Measurements from ENCODE around the gene HEG1.

HEG1 gene

GRCh38 chr3:125045194-125045593 lies 10.6 kb downstream of the HEG1 start:
- DNase-seq (ENCODE audit: low read depth): no peak

GRCh38 chr3:125043599-125044151 lies 12.1 kb downstream of the HEG1 start:
- no peak for DNase-seq (ENCODE audit: low read depth)

GRCh38 chr3:125042725-125043406 lies 12.9 kb downstream of the HEG1 start:
- no peak for DNase-seq (ENCODE audit: low read depth)

GRCh38 chr3:125039131-125040100 lies 16.4 kb downstream of the HEG1 start:
- DNase-seq (ENCODE audit: low read depth): no peak

GRCh38 chr3:125037498-125038150 lies 18.2 kb downstream of the HEG1 start:
- DNase-seq (ENCODE audit: low read depth): no peak

GRCh38 chr3:125035217-125035616 lies 20.6 kb downstream of the HEG1 start:
- no peak for DNase-seq (ENCODE audit: low read depth)

GRCh38 chr3:125033616-125034015 lies 22.2 kb downstream of the HEG1 start:
- no peak for DNase-seq (ENCODE audit: low read depth)

GRCh38 chr3:125033135-125033534 lies 22.7 kb downstream of the HEG1 start:
- no peak for DNase-seq (ENCODE audit: low read depth)

GRCh38 chr3:125032683-125033082 lies 23.1 kb downstream of the HEG1 start:
- no peak for DNase-seq (ENCODE audit: low read depth)

- DNase-seq (ENCODE audit: low read depth): no peak
Observed at GRCh38 chr3:125032100-125032643, 23.6 kb downstream of the HEG1 start.

- no peak for DNase-seq (ENCODE audit: low read depth)
Observed at GRCh38 chr3:125031544-125031943, 24.3 kb downstream of the HEG1 start.

GRCh38 chr3:125028657-125029056 lies 27.1 kb downstream of the HEG1 start:
- no peak for DNase-seq (ENCODE audit: low read depth)

- DNase-seq (ENCODE audit: low read depth): no peak
Observed at GRCh38 chr3:125025642-125026041, 30.2 kb downstream of the HEG1 start.

GRCh38 chr3:125024817-125025216 lies 31.0 kb downstream of the HEG1 start:
- DNase-seq (ENCODE audit: low read depth): no peak

GRCh38 chr3:125023833-125024555 lies 31.8 kb downstream of the HEG1 start:
- no peak for DNase-seq (ENCODE audit: low read depth)

GRCh38 chr3:125022206-125022605 lies 33.6 kb downstream of the HEG1 start:
- no peak for DNase-seq (ENCODE audit: low read depth)

- no peak for DNase-seq (ENCODE audit: low read depth)
Observed at GRCh38 chr3:125019271-125019670, 36.5 kb downstream of the HEG1 start.

- DNase-seq (ENCODE audit: low read depth): no peak
Observed at GRCh38 chr3:125017406-125017805, 38.4 kb downstream of the HEG1 start.

- DNase-seq (ENCODE audit: low read depth): no peak
Observed at GRCh38 chr3:125014570-125015179, 41.1 kb downstream of the HEG1 start.

GRCh38 chr3:125013095-125013494 lies 42.7 kb downstream of the HEG1 start:
- no peak for DNase-seq (ENCODE audit: low read depth)

- no peak for DNase-seq (ENCODE audit: low read depth)
Observed at GRCh38 chr3:125011941-125012340, 43.9 kb downstream of the HEG1 start.
